Karpas-422 (cell line): ENCODE results near the gene C1QTNF4. TPM values are rescaled to one million over a fixed set of nuclear protein-coding genes. Genes with fewer than 3 reads are reported as not detected.
"Not testable (repeated sequence)": the region's sequence is repeated elsewhere in the genome, so short reads cannot be mapped to it uniquely, and the experiment has no call there.

Experiments
- DNase-seq: peaks from one replicate; pipeline ENCODE4 v3.0.0-alpha.2; 2015
- H2AFZ ChIP-seq: fragments of 200-600 bp; sonication (generic); 2 replicates; pipeline ENCODE4 v1.6.1; 2014; ENCODE audit warnings: antibody characterized with exemption, low read length, mixed read lengths
- H3K27ac ChIP-seq: fragments of 200-600 bp; sonication (generic); 2 replicates; pipeline ENCODE4 v1.5.1; 2014; ENCODE audit warnings: mild to moderate bottlenecking, low read length, moderate library complexity
- H3K27me3 ChIP-seq: fragments of 200-600 bp; sonication (generic); 2 replicates; pipeline ENCODE4 v1.6.1; 2014; ENCODE audit warnings: low read length, mixed read lengths
- H3K36me3 ChIP-seq: fragments of 200-600 bp; sonication (generic); 2 replicates; pipeline ENCODE4 v1.6.1; 2014; ENCODE audit warnings: low read length, mixed read lengths; ENCODE audit not compliant: insufficient read depth
- H3K4me1 ChIP-seq: fragments of 200-600 bp; sonication (generic); 2 replicates; pipeline ENCODE4 v1.6.1; 2014; ENCODE audit warnings: mild to moderate bottlenecking, low read length, mixed read lengths
- H3K4me2 ChIP-seq: fragments of 200-600 bp; sonication (generic); 2 replicates; pipeline ENCODE4 v1.6.1; 2014; ENCODE audit warnings: low read length, low read depth, mild to moderate bottlenecking; ENCODE audit not compliant: poor library complexity, severe bottlenecking
- H3K4me3 ChIP-seq: fragments of 200-600 bp; sonication (generic); 2 replicates; pipeline ENCODE4 v1.5.1; 2014; ENCODE audit warnings: mild to moderate bottlenecking, antibody characterized with exemption, low read length, mixed read lengths
- H3K79me2 ChIP-seq: fragments of 200-600 bp; sonication (generic); 2 replicates; pipeline ENCODE4 v1.6.1; 2014; ENCODE audit warnings: mild to moderate bottlenecking, low read length, mixed read lengths
- H3K9ac ChIP-seq: fragments of 200-600 bp; sonication (generic); 2 replicates; pipeline ENCODE4 v1.6.0; 2014; ENCODE audit warnings: low read length
- H3K9me2 ChIP-seq: fragments of 200-600 bp; sonication (generic), shearing (Covaris generic); replicated peaks from 2 replicates; pipeline ENCODE4 v1.6.0; 2014; ENCODE audit warnings: mild to moderate bottlenecking, low read length, moderate library complexity; ENCODE audit not compliant: insufficient read depth
- H3K9me3 ChIP-seq: fragments of 300-700, 200-600 bp; sonication (generic); 2 replicates; pipeline ENCODE4 v1.6.1; 2014; ENCODE audit warnings: low read length, mixed read lengths
- H4K20me1 ChIP-seq: fragments of 200-600 bp; sonication (generic); 2 replicates; pipeline ENCODE4 v1.6.1; 2014; ENCODE audit warnings: mild to moderate bottlenecking, antibody characterized with exemption, low read length, low read depth; ENCODE audit not compliant: insufficient read depth
- total RNA-seq: library from RNA; depleted of rRNA; stranded (reverse); fragments of >200 nt; shearing (Covaris generic); gene quantifications from 2 replicates; pipeline ENCODE4 v1.2.3, GENCODE V29; 2014; ENCODE audit warnings: low replicate concordance

C1QTNF4 gene
- total RNA-seq, 1 experiment from 2014 or later, result not detected

DNA sequence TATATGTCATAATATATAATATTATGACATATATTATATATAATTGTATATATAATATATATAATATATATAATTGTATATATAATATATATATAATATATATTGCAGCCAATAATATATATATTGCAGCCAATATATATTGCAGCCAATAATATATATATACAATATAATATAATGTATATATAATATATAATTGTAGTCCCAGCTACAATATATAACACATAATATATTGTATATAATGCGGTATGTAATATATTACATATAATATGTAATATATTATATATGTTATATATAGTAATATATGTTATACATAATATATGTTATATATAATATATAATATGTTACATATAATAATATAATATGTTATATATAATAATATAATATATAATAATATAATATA lies 35.5 kb downstream of the C1QTNF4 start:
- H3K36me3 ChIP-seq, result no peaks in the 10 kb centered on the region
- no peaks in the 10 kb centered on the region for H4K20me1 ChIP-seq
- no peak overlapping the region for H3K27ac ChIP-seq
- H3K4me3 ChIP-seq, result no peak overlapping the region
- no peaks in the 10 kb centered on the region for H3K9me3 ChIP-seq
- H3K9me2 ChIP-seq, result no peaks in the 10 kb centered on the region
- no peak overlapping the region for H3K4me2 ChIP-seq
- H2AFZ ChIP-seq, result no peak overlapping the region
- H3K9ac ChIP-seq, result no peak overlapping the region
- peaks cover 4% of the 10 kb centered on the region for H3K79me2 ChIP-seq
- DNase-seq, result no peak
- H3K27me3 ChIP-seq, result no peaks in the 10 kb centered on the region
- peaks cover 22% of the 10 kb centered on the region for H3K4me1 ChIP-seq

DNA sequence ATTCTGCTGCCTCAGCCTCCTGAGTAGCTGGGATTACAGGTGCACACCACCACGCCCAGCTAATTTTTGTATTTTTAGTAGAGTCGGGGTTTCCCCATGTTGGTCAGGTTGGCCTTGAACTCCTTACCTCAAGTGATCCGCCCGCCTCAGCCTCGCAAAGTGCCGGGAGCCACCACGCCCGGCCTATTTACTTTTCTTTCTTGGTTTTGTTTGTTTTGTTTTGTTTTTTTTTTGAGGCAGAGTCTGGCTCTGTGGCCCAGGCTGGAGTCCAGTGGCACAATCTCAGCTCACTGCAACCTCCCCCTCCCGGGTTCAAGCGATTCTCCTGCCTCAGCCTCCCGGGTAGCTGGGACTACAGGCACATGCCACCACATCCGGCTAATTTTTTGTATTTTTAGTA lies 37.2 kb downstream of the C1QTNF4 start:
- DNase-seq, H3K79me2 ChIP-seq, H3K9me2 ChIP-seq, H3K36me3 ChIP-seq, H3K9ac ChIP-seq, H3K4me3 ChIP-seq, H2AFZ ChIP-seq, H3K9me3 ChIP-seq, H3K27ac ChIP-seq, H3K4me2 ChIP-seq, H3K27me3 ChIP-seq, H4K20me1 ChIP-seq: not testable (repeated sequence)
- H3K4me1 ChIP-seq, result peaks cover 28% of the 10 kb centered on the region

DNA sequence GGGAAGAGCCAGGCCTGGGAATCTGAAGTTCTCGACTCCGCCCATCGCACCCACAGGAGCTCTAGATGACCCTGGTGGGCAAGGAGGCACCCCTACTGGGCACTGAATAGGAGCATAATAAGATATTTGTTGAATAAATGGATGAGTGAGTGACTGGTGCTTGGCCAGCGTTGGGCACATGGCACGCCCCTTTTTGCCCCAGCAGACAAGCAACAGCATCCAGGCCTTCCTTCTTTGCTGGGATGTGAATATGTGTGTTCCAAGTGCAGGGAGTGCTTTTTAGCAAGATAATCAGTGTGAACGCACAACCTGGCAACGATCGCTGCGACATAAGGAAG lies 40.8 kb downstream of the C1QTNF4 start:
- peak overlapping the region; percentile 85 for H3K4me3 ChIP-seq
- H3K36me3 ChIP-seq, result peaks cover 13% of the 10 kb centered on the region
- peak overlapping the region; percentile 89 for H3K4me2 ChIP-seq
- H3K27me3 ChIP-seq, result no peaks in the 10 kb centered on the region
- H3K79me2 ChIP-seq, result peaks cover 46% of the 10 kb centered on the region
- peaks cover 40% of the 10 kb centered on the region for H3K4me1 ChIP-seq
- H3K9me3 ChIP-seq, result no peaks in the 10 kb centered on the region
- peaks cover 26% of the 10 kb centered on the region for H4K20me1 ChIP-seq
- DNase-seq, result no peak
- no peaks in the 10 kb centered on the region for H3K9me2 ChIP-seq
- H3K9ac ChIP-seq, result peak overlapping the region; percentile 86
- peak overlapping the region; percentile 67 for H3K27ac ChIP-seq
- H2AFZ ChIP-seq, result peak overlapping the region; percentile 98

DNA sequence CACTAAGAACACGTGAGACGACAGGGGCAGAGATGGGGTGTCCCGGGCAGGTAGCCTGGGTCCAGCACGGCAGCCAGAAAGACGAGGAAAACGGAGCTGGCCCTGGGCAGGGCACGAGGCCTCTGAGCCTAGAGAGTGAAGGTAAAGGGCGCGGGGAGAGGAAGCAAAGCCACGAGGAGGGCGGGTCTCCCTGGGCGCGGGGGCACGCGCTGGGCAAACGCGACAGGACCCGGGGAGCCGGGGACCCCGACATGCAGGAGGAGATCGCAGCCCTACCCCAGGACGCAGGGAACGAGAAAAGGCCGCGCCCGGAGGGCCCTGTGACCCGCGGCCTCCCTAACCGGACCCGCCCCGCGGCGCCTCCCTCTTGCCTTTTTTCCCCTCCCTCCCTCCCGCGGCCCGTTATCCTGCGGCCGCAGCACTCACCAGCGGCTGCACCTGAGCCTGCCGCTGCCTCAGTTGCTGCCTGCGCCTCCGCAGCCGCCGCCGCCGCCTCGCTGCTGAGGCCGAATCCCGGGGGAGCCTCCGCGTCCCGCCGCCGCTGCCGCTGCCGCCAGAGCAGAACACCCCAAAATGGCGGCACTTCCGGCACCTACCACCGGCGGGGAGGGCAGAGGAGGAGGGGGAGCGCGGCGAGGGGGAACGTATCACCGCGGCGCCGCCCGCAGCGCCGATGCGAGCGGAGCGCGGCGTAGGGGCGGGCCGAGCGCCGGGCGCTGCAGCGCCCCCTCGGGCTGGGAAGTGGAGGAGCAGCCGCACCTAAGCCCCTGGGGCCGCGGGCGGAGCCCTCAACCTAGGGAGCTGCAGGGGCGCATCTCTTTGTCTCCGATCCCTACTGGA lies 41.4 kb downstream of the C1QTNF4 start, which contains the start of gene CELF1:
Gene CELF1, minus strand, starts transcription at position 567 of the 840 bp plus-strand sequence. CDS start 53,609 bp downstream, outside the sequence.
- H3K79me2 ChIP-seq, result peaks cover 52% of the 10 kb centered on the region

DNA sequence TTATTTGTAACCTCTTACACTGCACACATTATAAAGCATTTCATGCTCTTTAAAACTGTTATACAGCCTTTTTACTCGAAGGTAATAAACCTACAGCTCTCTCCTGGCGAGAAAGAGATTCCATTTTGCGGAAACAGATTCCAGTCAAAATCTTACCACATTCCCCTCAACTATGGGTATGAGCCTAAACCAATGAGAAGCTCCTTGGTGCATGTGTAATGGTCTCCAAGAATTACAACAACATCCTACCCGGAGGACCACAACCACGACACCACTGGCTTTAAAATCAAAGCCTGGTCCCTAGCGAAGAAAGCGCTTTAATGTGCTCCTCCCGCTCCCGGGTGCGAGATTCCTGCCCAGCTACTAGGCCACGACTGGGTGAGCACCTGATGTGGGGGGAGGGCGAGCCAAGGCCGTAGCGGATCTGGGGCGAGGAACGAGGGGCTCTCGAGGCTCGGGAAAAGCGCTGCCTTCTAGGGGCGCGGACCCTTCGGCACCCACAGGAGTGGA lies 42.1 kb downstream of the C1QTNF4 start:
- Histone ChIP-seq H3K4me1 (peaks cover 40% of the 10 kb centered on the region), H3K9ac (peak overlapping the region; percentile 86), H3K9me2 (no peaks in the 10 kb centered on the region), H3K9me3 (no peaks in the 10 kb centered on the region), H3K4me3 (peak overlapping the region; percentile 85), H3K27ac (peak overlapping the region; percentile 82), H2AFZ (no peak overlapping the region), H4K20me1 (peaks cover 35% of the 10 kb centered on the region), H3K27me3 (no peaks in the 10 kb centered on the region), H3K4me2 (peak overlapping the region; percentile 89), H3K79me2 (peaks cover 58% of the 10 kb centered on the region), H3K36me3 (peaks cover 16% of the 10 kb centered on the region)
- DNase-seq, result peak; percentile 79

More for the DNA sequence above, 41.4 kb downstream of the C1QTNF4 start, which contains the start of gene CELF1:
- Histone ChIP-seq H3K36me3 (peaks cover 16% of the 10 kb centered on the region), H3K9me2 (no peaks in the 10 kb centered on the region), H3K27me3 (no peaks in the 10 kb centered on the region), H3K4me1 (peaks cover 40% of the 10 kb centered on the region), H3K9ac (peak within 1 kb of the TSS; percentile 86), H2AFZ (peak within 1 kb of the TSS; percentile 98), H4K20me1 (peaks cover 32% of the 10 kb centered on the region), H3K9me3 (no peaks in the 10 kb centered on the region), H3K4me3 (peak within 1 kb of the TSS; percentile 85), H3K27ac (peak within 1 kb of the TSS; percentile 82), H3K4me2 (peak within 1 kb of the TSS; percentile 89)
- DNase-seq, result peak; percentile 97

GRCh38 chr11:47551086-47551485 lies 43.1 kb downstream of the C1QTNF4 start:
- peaks cover 35% of the 10 kb centered on the region for H4K20me1 ChIP-seq
- no peak overlapping the region for H2AFZ ChIP-seq
- no peaks in the 10 kb centered on the region for H3K27me3 ChIP-seq
- H3K79me2 ChIP-seq, result peaks cover 68% of the 10 kb centered on the region
- H3K27ac ChIP-seq, result peak overlapping the region; percentile 82
- peaks cover 16% of the 10 kb centered on the region for H3K36me3 ChIP-seq
- no peaks in the 10 kb centered on the region for H3K9me3 ChIP-seq
- no peaks in the 10 kb centered on the region for H3K9me2 ChIP-seq
- DNase-seq, result peak; percentile 69
- peak overlapping the region; percentile 86 for H3K9ac ChIP-seq
- H3K4me3 ChIP-seq, result peak overlapping the region; percentile 85
- H3K4me2 ChIP-seq, result peak overlapping the region; percentile 89
- H3K4me1 ChIP-seq, result peaks cover 40% of the 10 kb centered on the region

DNA sequence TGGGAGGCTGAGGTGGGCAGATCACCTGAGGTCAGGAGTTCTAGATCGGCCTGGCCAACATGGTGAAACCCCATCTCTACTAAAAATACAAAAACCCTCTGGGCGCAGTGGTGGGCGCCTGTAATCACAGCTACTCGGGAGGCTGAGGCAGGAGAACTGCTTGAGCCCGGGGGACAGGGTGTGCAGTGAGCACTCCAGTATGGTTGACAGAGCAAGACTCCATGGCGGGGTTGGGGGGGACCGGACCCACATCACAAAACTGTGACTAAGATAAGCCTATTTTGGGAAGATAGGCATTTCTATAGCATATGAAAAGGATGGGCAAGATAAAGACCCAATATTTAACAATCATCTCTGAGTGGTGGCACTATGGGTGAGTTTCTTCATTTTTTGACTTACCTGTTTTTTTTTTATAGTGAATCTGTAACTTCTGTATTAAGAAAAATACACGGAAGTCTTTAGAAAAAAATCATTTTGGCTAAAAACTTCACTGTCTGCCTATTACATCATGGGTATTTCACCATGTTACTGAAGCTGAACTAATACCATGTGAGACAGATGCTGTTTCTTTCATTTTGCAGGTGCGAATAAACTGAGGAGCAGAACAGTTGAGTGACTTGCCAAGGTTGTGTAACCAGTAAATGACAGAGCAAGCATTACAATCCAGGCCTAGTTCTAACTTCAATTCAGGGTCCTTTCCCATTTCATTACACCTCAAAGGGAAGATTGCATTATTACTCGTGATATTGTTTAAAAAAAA lies 43.7 kb downstream of the C1QTNF4 start:
- H3K4me2 ChIP-seq, result peak overlapping the region; percentile 89
- DNase-seq, result no peak
- H2AFZ ChIP-seq, result no peak overlapping the region
- H3K4me3 ChIP-seq, result peak overlapping the region; percentile 85
- H3K27me3 ChIP-seq, result no peaks in the 10 kb centered on the region
- no peaks in the 10 kb centered on the region for H3K9me3 ChIP-seq
- peaks cover 35% of the 10 kb centered on the region for H4K20me1 ChIP-seq
- peak overlapping the region; percentile 82 for H3K27ac ChIP-seq
- H3K4me1 ChIP-seq, result peaks cover 36% of the 10 kb centered on the region
- H3K79me2 ChIP-seq, result peaks cover 70% of the 10 kb centered on the region
- H3K9ac ChIP-seq, result peak overlapping the region; percentile 86
- H3K36me3 ChIP-seq, result peaks cover 16% of the 10 kb centered on the region
- no peaks in the 10 kb centered on the region for H3K9me2 ChIP-seq

DNA sequence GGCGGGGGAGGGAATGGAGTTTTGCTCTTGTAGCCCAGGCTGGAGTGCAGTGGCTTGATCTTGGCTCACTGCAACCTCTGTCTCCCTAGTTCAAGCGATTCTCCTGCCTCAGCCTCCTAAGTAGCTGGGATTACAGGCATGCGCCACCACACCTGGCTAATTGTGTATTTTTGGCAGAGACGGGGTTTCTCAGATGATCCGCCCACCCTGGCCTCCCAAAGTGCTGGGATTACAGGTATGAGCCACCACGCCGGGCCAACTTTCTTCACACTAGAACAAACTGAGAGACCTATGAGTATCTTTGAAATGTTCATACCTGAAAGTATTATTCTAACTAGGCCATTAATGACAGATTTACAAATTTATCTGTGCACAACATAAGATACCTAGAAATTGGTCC lies 47.9 kb downstream of the C1QTNF4 start:
- Histone ChIP-seq H3K36me3 (peaks cover 19% of the 10 kb centered on the region), H3K4me1 (peaks cover 12% of the 10 kb centered on the region), H3K79me2 (peaks cover 94% of the 10 kb centered on the region), H4K20me1 (peaks cover 54% of the 10 kb centered on the region)
- not testable (repeated sequence) for H2AFZ ChIP-seq, H3K9ac ChIP-seq, H3K9me3 ChIP-seq, H3K27ac ChIP-seq, DNase-seq, H3K27me3 ChIP-seq, H3K9me2 ChIP-seq, H3K4me2 ChIP-seq, H3K4me3 ChIP-seq
